ENCODE measurements around the gene PPP1R18.
"Not testable (repeated sequence)": the region's sequence is repeated elsewhere in the genome, so short reads cannot be mapped to it uniquely, and the experiment has no call there.

PPP1R18 gene

DNA sequence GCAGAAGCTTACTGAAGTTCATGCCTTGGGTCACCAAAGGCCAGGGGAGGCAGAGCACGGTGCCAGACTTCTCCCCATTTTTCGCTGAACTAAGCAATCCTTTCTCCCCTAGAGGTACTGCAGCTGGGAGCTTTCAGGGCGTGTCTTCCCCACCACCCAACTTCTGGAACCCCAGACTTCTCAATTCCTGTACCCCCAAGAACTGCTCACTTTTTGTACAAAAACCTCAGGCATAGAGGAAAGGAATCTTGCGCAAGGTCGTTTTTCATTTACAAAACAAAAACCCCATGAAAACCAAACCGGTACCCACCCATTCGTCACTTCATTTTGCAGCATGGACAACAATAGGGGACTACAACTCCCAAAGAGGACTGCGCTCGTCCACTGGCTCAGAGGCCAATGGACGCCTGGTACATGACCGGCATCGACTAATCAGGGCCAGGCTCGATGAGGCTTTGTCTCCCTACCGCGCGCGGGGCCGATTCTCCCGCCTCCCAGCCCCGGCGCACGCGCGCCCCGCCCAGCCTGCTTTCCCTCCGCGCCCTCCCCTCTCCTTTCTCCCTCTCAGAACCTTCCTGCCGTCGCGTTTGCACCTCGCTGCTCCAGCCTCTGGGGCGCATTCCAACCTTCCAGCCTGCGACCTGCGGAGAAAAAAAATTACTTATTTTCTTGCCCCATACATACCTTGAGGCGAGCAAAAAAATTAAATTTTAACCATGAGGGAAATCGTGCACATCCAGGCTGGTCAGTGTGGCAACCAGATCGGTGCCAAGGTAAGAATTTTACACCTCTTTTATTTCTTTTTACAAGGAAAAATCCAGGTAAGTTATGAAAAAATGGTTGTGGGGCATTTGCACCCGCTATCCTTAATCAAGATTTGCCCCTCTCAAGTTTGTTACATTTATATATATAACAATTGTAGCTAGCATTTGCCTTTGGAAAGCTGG is 33.6 kb upstream of the PPP1R18 start, which contains the start of gene TUBB:
TUBB (plus strand) TSS at position 562 of the 947 bp plus-strand sequence; CDS start at position 717, 155 bp downstream.
- peak; percentile 94 for DNase-seq

DNA sequence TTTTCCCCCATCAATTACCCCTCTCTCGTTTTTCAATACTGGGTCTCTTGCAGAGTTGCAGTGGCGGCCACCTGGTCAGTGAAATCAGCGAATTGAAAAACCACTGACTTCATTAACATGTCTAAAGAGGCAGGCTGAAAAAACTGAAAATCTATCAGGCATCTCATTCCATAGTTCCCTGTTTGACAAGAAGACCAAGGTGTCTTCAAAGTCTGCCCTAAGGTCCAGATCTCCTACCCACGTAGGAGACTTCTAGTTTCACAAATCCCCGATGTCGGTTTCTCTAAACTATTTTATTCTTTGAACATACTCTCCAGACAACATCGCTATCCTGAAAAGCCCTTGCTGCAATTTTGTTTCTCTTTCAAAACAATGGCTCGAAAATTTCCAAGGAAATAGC is 32.9 kb upstream of the PPP1R18 start:
- DNase-seq, result no peak

DNA sequence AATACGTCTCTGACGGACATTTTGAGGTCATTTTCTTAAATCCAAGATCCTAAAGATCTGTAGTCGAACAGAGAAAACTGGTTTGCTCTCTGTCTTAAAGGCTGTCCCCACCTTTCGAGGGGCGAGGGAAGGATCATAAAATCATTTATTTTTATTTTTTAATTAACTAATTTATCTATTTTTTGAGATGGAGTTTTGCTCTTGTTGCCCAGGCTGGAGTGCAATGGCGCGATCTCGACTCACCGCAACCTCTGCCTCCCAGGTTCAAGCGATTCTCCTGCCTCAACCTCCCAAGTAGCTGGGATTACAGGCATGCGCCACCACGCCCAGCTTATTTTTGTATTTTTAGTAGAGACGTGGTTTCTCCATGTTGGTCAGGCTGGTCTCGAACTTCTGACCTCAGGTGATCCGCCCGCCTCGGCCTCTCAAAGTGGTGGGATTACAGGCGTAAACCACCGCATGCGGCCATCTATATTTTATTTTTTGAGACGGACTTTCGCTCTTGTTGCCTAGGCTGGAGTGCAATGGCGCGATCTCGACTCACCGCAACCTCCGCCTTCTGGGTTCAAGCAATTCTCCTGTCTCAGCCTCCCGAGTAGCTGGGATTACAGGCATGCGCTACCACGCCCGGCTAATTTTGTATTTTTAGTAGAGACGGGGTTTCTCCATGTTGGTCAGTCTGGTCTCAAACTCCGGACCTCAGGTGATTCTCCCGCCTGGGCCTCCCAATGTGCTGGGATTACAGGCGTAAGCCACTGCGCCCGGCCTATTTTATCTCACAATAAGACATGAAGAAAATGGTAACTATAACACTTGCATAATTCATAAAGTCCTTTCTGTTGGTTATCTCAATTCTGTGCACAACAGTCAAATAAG is 31.6 kb upstream of the PPP1R18 start:
- not testable (repeated sequence) for DNase-seq

DNA sequence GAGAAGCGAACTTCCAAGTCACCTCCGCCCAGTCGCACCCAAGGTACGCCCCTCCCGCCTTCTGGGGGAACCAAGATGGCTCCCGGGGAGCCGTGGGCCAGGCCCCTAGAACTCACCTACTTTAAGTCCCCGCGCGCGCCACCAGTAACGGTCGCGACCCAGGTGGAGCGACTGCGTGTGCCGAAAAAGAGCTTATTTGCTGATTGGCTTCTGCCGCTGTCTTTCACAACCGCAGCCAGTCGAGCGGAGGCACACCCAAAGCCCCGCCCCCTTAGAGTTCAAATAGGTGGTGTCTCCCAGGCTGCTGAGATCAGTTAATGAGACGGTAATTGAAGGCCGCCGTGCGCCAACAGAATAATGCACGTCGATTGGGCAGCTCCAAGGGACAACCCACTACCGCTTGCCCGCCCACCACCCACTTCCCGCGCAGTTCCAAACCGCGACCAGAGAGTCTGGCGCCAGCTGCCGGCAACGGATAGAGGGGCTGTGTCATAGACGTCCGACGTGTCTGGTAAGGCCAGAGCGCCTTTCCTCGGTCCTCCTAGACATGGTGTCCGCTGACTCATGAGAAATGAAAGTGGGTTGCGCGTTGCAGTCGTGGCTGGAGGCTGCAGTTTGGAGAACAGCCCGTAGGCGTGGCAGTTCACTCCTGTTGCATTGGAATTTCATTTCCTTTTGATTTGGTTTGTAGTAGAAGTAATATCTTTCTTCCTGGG is 30.8 kb upstream of the PPP1R18 start, which contains the start of gene MDC1:
MDC1 (minus strand) TSS at position 153 of the 716 bp plus-strand sequence. CDS start 2,106 bp downstream, outside the sequence.
- DNase-seq, result peak; percentile 98

DNA sequence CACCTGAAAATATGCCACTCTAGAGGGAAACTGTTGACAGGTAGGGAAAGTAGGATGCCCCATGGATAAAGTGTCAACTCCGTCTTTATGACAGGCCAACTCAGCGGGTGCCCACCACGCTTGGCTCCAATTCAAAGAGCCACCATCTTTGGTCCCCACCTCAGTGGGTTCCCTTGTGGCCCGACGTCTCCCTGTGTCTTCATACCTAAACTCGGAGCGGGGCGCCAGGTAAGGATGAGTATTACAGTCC is 30.4 kb upstream of the PPP1R18 start:
- no peak for DNase-seq

DNA sequence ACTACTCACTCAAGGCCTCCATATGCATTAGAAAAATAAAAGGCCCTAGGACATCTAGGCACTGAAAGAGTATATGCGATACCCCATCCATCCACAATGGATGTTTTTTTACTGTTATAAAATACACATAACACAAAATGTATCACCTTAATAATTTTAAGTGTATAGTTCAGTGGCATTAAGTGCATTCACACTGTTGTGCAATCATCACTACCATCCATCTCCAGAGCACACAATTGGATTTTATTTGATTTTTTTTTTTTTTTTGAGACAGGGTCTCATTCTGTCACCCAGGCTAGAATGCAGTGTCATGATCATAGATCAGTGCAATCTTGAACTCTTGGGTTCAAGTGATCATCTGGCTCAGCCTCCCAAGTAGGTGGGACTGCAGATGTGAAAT is 27.8 kb upstream of the PPP1R18 start:
- no peak for DNase-seq

DNA sequence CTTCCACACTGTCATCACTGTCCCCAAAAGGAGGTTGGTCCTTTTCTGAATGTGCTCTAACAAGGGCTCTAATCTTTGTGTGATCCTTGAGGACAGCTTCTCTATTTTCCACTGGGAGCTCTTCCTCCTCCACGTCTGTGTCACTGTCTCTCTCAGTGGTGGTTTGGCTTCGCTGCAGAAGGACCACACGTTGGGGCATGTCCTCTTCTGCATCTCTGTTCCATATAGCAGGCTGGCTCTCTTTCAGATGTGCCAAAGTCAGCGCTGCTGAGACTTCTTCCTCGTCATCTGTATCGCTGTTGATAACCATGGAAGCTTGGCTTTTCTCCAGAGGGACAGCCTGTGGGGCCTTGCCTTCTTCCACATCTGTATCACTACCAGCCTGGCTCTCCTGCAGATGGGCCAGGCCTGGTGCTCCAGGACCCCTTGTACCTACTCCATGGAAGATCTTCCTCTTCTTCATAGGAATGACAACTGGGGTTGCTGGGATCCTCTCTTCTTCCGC is 26.0 kb upstream of the PPP1R18 start:
- DNase-seq, result no peak

DNA sequence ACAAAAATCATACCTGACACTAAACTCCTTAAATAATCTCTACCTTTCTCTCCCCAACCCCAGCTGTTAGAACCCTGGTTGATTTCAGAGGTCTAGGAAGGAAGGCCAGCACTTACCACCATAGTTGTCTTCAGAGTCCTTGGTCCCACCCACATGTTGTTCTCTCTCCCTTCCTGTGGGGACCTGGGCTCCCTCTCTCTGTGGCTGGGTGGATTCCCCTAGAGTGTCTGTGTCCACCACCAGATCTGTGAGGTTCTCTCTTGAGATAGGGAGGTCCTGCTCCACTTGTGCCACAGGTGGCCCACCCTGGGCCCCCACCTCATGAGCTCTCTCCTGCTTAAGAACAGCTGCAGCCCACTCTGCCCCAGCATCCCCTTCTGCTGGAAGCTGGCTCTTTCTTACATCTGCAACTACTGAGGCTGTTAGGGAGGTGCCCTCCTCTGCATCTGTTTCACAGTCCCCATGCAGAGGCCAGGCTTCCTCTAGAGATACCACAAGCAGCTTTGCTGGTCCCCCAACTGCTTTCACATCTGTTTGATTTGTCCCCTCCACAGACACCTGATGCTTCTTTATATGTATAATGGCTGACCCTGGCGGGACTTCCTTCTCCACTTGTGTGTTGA is 25.4 kb upstream of the PPP1R18 start:
- no peak for DNase-seq

DNA sequence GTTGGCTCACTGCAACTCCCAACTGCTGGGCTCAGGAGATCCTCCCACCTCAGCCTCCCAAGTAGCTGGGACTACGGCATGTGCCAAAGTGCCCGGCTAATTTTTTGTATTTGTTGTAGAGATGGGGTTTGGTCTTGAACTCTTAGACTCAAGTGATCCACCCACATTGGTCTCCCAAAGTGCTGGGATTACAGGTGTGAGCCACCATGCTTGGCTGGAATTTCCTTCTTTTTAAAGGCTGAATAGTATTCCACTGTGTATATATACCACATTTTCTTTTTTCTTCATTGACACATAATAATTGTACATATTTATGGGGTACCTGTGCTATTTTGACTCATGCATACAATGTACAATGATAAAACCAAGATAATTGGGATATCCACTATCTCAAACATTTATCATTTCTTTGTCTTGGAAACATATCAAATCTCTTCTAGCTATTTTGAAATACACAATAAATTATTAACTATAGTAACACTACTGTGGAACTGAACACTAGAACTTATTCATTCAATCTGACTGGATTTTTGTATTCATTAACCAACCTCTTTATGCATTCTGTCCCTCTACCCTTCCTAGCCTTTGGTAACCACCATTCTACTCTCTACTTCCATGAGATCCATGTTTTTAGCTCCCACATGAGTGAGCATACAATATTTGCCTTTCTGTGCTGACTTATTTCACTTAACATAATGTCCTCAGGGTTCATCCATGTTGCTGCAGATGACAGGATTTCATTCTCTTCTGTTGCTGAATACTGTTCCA is 22.8 kb upstream of the PPP1R18 start:
- no peak for DNase-seq

DNA sequence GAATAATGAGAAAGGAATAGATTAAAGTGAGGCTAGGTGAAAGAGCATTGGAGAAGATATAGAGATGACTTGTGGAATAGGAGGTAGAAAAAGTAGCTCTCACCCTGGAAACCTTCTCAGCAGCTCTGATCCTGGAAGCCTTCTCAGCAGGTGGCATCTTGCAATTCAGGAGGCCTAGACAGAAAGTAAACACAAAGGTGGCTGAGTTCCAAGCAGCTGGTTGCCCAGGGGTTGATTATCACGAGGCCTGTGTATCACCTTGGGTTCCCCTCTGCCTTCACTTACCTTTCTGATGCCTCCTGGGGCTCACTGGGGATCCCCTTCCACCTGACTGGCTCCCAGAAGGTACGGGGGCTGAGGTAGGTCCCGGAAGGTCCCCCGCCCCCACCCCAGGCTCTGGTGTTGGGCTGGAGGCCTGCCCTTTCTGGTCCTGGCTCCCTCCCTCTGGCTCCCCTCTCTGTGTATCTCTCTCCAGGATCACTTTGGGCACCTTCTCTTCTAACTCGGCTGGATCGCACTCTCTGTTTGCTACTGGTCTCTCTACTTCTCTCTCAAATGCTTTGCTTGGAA is 20.9 kb upstream of the PPP1R18 start:
- no peak for DNase-seq

DNA sequence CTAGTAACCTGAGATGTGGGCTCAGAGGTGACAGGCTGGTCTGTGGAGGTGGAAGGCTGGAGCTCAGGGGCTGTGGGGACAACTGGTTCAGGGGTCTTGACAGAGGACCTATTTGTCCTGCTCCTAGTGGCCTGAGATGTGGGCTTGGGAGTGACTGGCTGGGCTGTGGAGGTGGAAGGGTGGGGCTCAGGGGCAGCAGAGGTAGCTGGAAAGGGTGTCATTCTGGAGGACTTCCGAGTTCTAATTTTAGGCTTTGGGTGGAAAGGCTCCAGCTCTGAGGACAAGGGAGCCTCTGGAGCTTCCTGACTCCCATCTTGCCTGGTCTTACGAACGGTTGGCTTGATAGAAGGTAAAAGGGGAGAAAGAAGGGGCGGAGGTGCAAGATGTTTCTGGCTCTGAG is 19.2 kb upstream of the PPP1R18 start:
- DNase-seq, result no peak

DNA sequence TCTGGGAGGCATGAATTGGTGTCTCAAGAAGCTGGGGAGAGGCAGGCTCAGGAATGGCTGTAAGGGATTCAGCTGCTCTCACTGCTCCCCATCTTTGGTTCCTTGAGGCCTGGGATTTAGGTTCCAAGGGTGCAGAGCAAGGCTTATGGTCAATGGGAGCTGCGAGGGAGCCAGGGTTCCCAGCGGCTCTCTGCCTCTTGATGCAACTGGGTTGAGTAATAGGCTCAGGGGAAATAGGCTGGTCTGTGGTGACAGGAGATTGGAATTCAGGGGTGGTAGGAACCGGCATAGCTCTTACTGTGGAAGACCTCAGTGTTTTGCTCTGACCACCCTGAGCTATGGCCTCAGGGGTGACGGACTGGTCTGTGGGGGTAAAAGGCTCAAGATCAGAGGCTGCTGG is 17.4 kb upstream of the PPP1R18 start:
- no peak for DNase-seq

DNA sequence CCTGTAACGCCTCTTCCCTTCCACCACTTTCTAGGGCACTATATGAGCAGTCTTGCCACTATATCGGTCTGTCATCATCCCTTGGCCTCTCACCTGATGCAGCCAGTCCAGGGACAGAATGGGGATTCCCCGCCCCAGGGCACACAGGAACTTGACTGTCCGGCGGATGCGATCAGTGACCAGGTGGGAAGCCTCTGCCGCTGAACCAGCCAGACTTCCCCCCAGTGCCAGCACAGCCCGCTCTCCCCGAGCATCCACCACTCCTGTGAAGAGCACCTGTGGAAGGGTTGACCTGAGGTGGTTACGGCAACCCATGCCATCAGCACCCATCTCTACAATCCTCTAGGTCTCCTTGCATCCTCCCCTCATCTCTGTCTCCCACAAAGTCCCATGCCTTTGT is 16.6 kb upstream of the PPP1R18 start:
- no peak for DNase-seq

DNA sequence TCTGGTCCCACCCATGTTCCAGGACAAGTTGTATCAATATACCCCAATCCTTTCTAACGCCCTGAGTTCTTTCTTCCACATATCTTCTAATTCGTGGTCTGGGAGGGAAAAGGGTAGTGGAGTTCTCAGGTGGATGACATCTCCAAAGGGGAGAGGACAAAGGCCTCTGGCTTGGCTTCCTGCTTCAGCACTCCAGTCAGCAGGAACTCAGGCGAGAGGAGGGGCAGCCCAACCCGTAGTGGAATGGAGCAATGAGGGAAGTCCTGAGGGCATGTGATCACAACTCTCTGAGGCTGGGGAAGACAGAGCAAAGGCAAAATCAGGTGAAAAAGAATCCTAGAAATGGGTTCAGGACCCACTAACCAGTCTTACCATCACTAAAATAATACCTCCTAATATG is 13.9 kb upstream of the PPP1R18 start:
- no peak for DNase-seq

DNA sequence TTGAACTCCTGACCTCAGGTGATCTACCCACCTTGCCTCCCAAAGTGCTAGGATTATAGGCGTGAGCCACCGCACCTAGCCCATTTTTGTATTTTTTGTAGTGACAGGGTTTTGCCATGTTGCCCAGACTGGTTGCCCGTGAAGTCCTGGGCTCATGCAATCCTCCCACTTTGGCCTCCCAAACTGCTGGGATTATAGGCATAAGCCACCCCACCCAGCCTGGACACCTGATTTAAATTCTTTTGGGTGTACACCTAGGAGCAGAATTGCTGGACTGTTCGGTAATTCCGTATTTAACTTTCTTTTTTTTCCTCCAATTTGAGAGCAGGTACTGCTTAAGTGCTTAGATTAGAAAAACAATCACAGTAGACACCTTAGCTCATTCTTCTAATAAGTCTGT is 10.0 kb upstream of the PPP1R18 start:
- no peak for DNase-seq

DNA sequence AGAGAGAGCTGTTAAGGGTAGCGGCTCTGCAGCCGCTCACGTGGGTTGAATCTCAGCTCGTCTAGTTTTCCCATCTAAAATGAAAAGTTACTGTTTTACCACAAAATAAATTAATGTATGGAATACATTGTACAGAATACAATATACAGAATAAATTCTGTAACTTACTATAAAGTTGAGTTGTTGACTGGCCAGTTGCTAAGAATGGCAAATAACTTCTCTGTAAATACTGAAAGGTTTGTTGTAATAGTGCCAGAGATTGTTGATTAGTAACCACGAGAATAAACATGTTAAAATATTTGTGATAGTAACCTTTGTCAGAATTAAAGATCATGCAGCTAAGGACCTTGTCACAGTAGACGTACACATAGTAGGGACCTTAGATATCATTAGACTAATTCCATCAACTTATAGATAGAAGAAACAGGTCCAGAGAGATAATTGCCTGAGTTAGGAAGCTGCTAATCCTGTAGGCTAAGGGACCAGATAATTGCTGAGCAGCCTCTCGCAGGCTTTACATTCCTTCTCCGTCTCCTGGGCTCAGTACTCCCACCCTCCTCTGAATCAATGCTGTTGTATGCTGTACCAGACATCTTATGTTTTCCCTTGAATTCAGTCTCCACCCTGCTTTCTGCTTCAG is 4.9 kb upstream of the PPP1R18 start:
- DNase-seq, result no peak

DNA sequence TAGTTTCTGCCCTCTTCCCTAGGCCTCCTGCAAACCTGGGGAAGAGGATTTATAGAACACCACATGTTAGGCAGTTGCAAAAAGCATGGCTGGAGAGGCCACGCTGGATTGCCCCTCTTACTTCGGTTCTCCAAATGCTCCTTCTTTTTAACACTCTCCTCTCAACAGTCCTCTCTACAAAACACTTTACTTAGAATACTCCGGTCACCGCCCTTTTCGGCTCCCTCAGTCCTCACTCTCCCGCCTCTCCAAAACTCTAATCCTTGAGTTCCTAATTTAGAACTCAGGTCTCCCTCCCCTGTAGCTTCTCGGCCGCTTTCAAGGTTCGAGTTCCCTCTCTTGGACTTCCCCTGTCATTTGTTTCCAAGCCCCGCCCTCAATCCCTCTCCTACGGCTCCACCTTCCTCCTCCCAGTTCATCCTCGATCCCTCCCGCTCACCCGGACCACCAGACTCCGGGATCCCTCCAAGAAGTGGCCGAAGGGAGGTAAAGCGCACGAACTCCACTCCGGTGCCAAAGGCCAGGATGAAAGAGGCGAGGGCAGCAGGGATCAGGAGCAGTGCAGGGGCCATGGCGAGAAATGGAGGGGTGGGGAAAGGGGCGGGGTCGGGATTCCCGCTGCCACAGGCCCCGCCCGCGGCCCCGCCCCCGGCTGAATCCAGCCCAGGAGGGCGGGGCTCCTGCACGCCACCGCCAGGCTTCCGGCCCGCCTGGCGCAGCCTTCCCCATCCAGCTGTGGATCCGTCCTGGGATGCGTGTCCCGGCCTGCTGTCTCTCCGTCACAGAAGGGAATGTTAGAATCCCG is 4.2 kb upstream of the PPP1R18 start, which contains the start of gene NRM:
NRM (minus strand) TSS at position 582 of the 805 bp plus-strand sequence; CDS start at position 572, 10 bp downstream.
- DNase-seq, result peak; percentile 81

DNA sequence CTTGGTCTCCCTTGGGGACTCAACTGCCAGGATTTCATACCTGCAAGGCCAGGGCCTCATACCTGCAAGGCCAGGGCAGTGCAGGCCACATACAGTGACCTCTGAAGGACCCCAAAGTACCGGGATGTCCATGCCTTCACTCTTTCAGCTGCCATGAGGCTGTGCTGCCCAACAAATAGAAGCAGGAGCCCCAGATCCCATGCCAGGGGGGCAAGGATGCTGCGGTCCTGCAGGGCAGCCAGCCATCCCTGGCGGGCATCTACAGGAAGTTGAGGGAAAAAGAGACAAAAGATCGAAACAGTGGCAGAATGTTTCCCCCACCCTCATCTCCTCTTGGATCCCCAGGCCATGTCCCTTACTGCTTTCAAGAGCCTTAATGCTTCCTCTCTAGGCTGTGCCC is 3.5 kb upstream of the PPP1R18 start:
- DNase-seq, result no peak

DNA sequence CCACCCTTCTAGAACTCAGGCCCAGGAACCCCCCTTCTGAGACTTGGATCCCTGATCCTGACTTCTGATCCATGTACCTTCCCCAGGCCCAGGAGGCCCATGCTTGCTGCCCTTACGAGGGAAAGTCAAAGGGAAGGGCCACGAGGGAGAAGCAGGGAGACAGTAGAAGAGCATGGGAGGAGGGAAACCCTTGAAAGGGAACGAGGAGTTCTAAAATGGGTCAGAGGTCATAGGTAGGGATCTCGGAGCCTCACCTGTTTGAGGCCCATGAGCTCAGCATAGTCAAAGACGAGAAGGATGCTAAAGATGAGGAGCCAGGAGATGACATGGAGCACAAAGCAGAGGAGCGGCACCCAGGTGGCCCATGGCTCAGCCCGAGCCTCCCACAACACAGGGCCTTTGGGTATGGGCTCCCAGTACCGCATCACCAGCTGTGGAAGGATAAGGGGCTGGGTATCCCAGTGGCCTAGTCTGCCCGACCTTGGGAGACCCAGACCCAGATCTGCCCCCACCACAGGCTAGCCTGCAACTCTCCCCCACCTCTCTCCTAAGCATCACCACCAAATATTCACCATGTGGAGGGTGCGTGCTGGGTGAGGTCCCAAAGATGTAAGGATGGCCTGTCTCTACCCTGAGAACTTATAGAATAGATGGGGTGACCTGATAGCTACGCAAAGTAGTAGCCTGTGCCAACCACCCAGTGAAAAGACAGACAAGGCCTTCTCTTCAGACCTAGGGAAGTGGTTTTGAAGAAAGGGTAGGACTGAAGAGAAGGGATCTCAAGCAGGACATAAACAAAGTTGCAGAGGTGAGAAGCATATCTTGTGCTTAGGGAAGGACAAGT is 2.8 kb upstream of the PPP1R18 start:
- DNase-seq, result no peak

Data from stimulated activated CD4-positive, alpha-beta T cell treated with anti-CD3 and anti-CD28 coated beads, Interleukin-4, amount 100 ng/mL, for 1 hour (primary cell).